ENCODE measurements around the gene PAFAH1B2. TPM values are rescaled to one million over a fixed set of nuclear protein-coding genes. Genes with fewer than 3 reads are reported as not detected.

The PAFAH1B2 gene
- total and polyA plus RNA-seq, 2 of the 8 experiments (the other 6 are each of a cell fraction or from before 2014, with no cell fraction given) = 38.2 to 161 TPM

GRCh38 chr11:117143390-117143789 lies 697 bp upstream of the PAFAH1B2 start (continued):
- TF ChIP-seq ZNF274 (IDR thresholded peaks at IDR 0.05; ENCODE audit: borderline replicate concordance, extremely low read depth, low read length) (no peak), USF2 (IDR thresholded peaks at IDR 0.05; ENCODE audit: low read length) (no peak), SP4 (IDR thresholded peaks at IDR 0.05; ENCODE audit: low read length) (no peak), EGR1 (IDR thresholded peaks at IDR 0.05; ENCODE audit: borderline replicate concordance, low read depth, low read length) (no peak), TEAD4 (IDR thresholded peaks at IDR 0.05; ENCODE audit: low read depth, low read length) (no peak), KDM1A (IDR thresholded peaks at IDR 0.05; ENCODE audit: borderline replicate concordance, low read length) (no peak), BACH1 (IDR thresholded peaks at IDR 0.05; ENCODE audit: low read length) (no peak), CHD1 (IDR thresholded peaks at IDR 0.05; ENCODE audit: low read depth, low read length) (no peak), CBX8 (IDR thresholded peaks at IDR 0.05; ENCODE audit: borderline replicate concordance, low read depth, low read length) (no peak)

Measured in H1 (cell line).